HEK293 (cell line): Measurements from ENCODE around the gene VWA5B1.

ENCODE experiments used
- CTCF ChIA-PET: fragments of 350-600 bp; formaldehyde crosslinking; extraction: SDS; loops from one replicate; lab custom pipeline; 2021; ENCODE audit warnings: antibody characterized with exemption; lab: Yijun Ruan, JAX
- POLR2A ChIA-PET: fragments of 300-600 bp; formaldehyde crosslinking; extraction: SDS; loops from one replicate; lab custom pipeline; 2020; ENCODE audit warnings: antibody characterized with exemption, inconsistent platforms; lab: Yijun Ruan, JAX
- H3K27ac ChIP-seq: fragments of 200-500 bp; sonication (Bioruptor generic); 2 replicates; pipeline ENCODE4 v1.5.1; 2014; ENCODE audit warnings: low read depth, low read length, control low read depth, inconsistent platforms; ENCODE audit errors: extremely low read depth
- H3K36me3 ChIP-seq, 2 experiments: fragments of 200-500 bp in 1 of 2; sonication (Bioruptor generic) in 1 of 2; 1 replicate in 1 of 2; 2 replicates in 1 of 2; pipeline ENCODE4 v1.5.1; 2014 to 2017; ENCODE audit warnings: inconsistent platforms in 2 of 2, low read length in 2 of 2; ENCODE audit not compliant: control insufficient read depth in 2 of 2, insufficient read depth in 1 of 2
- H3K4me1 ChIP-seq: fragments of 200-500 bp; sonication (Bioruptor generic); 2 replicates; pipeline ENCODE4 v1.5.1; 2014; ENCODE audit warnings: mild to moderate bottlenecking, low read length, inconsistent platforms; ENCODE audit not compliant: control insufficient read depth, insufficient read depth
- H3K4me3 ChIP-seq: 2 replicates; pipeline ENCODE4 v1.5.1; 2011; ENCODE audit warnings: low read depth, mild to moderate bottlenecking, control low read depth, low read length, moderate library complexity
- H3K9me3 ChIP-seq: fragments of 200-500 bp; sonication (Bioruptor generic); 2 replicates; pipeline ENCODE4 v1.5.1; 2014; ENCODE audit warnings: low read depth, low read length, inconsistent platforms; ENCODE audit not compliant: control insufficient read depth, insufficient read depth
- BCL11A ChIP-seq: fragments of 450-650 bp; formaldehyde crosslinking; IDR thresholded peaks from 2 replicates; pipeline ENCODE4 v1.5.1; 2016; ENCODE audit warnings: low read depth, missing biosample characterization, missing genetic modification characterization
- BCL11B ChIP-seq: fragments of 450-650 bp; formaldehyde crosslinking; IDR thresholded peaks from 2 replicates; pipeline ENCODE4 v1.5.1; 2016; ENCODE audit warnings: low read depth, missing biosample characterization, missing genetic modification characterization
- MEIS1 ChIP-seq: sonication (generic); formaldehyde crosslinking; IDR thresholded peaks from 2 replicates; pipeline ENCODE4 v1.8.1; 2022; ENCODE audit warnings: missing genetic modification reagents, mild to moderate bottlenecking, borderline replicate concordance
- SP3 ChIP-seq: fragments of 450-650 bp; formaldehyde crosslinking; IDR thresholded peaks from 2 replicates; pipeline ENCODE4 v1.5.1; 2016; ENCODE audit warnings: missing biosample characterization, missing genetic modification characterization
- ZNF214 ChIP-seq: fragments of 450-650 bp; formaldehyde crosslinking; IDR thresholded peaks from 2 replicates; pipeline ENCODE4 v1.5.1; 2017; ENCODE audit warnings: missing biosample characterization, mild to moderate bottlenecking, missing genetic modification characterization, borderline replicate concordance
- ZNF274 ChIP-seq, 2 experiments: fragments of 200-500 bp in 1 of 2; fragments of 450-650 bp in 1 of 2; sonication (Bioruptor generic) in 1 of 2; formaldehyde crosslinking in 1 of 2; IDR thresholded peaks; 2 replicates each; pipeline versions ENCODE4 v1.5.1 to v1.6.1; 2014 to 2016; ENCODE audit warnings: borderline replicate concordance in 1 of 2, inconsistent platforms in 1 of 2, low read length in 1 of 2, missing biosample characterization in 1 of 2, missing genetic modification characterization in 1 of 2
- ZNF292 ChIP-seq: fragments of 450-650 bp; formaldehyde crosslinking; IDR thresholded peaks from 2 replicates; pipeline ENCODE4 v1.5.1; 2016; ENCODE audit warnings: low read depth, missing biosample characterization, missing genetic modification characterization, borderline replicate concordance
- ZNF335 ChIP-seq: fragments of 450-650 bp; formaldehyde crosslinking; conservative IDR thresholded peaks from 2 replicates; pipeline ENCODE4 v1.5.1; 2016; ENCODE audit warnings: missing biosample characterization, missing genetic modification characterization
- ZNF423 ChIP-seq: fragments of 450-650 bp; formaldehyde crosslinking; IDR thresholded peaks from 2 replicates; pipeline ENCODE4 v1.5.1; 2016; ENCODE audit warnings: missing biosample characterization, missing genetic modification characterization
- ZNF433 ChIP-seq: fragments of 450-650 bp; formaldehyde crosslinking; IDR thresholded peaks from 2 replicates; pipeline ENCODE4 v1.5.1; 2016; ENCODE audit warnings: missing biosample characterization, missing genetic modification characterization, low read depth
- ZNF514 ChIP-seq: fragments of 450-650 bp; formaldehyde crosslinking; IDR thresholded peaks from 2 replicates; pipeline ENCODE4 v1.5.1; 2016; ENCODE audit warnings: missing biosample characterization, missing genetic modification characterization
- ZNF660 ChIP-seq: fragments of 450-650 bp; IDR thresholded peaks from 2 replicates; pipeline ENCODE4 v1.5.1; 2018; ENCODE audit warnings: missing biosample characterization, mild to moderate bottlenecking, missing genetic modification characterization
- ZNF664 ChIP-seq: fragments of 450-650 bp; formaldehyde crosslinking; IDR thresholded peaks from 2 replicates; pipeline ENCODE4 v1.5.1; 2016; ENCODE audit warnings: missing biosample characterization, missing genetic modification characterization
- ZSCAN23 ChIP-seq: fragments of 450-650 bp; formaldehyde crosslinking; IDR thresholded peaks from 2 replicates; pipeline ENCODE4 v1.5.1; 2016; ENCODE audit warnings: missing biosample characterization, missing genetic modification characterization
- TF ChIP-seq, protein P1 (sequence below): fragments of 450-650 bp; formaldehyde crosslinking; IDR thresholded peaks from 2 replicates; pipeline ENCODE4 v1.5.1; 2016; ENCODE audit warnings: missing biosample characterization, missing genetic modification characterization
- TF ChIP-seq, protein P2 (sequence below): fragments of 450-650 bp; formaldehyde crosslinking; IDR thresholded peaks from 2 replicates; pipeline ENCODE4 v1.5.1; 2016; ENCODE audit warnings: missing biosample characterization, missing genetic modification characterization, borderline replicate concordance
- TF ChIP-seq, protein P3 (sequence below): sonication (generic); formaldehyde crosslinking; IDR thresholded peaks from 2 replicates; pipeline ENCODE4 v1.8.1; 2022; ENCODE audit warnings: mild to moderate bottlenecking, moderate library complexity, missing genetic modification reagents
- TF ChIP-seq, protein P4 (sequence below): IDR thresholded peaks from 2 replicates; pipeline ENCODE4 v1.6.1; 2011; ENCODE audit warnings: mild to moderate bottlenecking, low read depth, low read length, borderline replicate concordance
- TF ChIP-seq, protein P5 (sequence below): fragments of 450-650 bp; formaldehyde crosslinking; IDR thresholded peaks from 2 replicates; pipeline ENCODE4 v1.5.1; 2016; ENCODE audit warnings: missing biosample characterization, missing genetic modification characterization
- TF ChIP-seq, protein P6 (sequence below): fragments of 450-650 bp; formaldehyde crosslinking; IDR thresholded peaks from 2 replicates; pipeline ENCODE4 v1.5.1; 2016; ENCODE audit warnings: missing biosample characterization, missing genetic modification characterization
- TF ChIP-seq, protein P7 (sequence below): fragments of 450-650 bp; formaldehyde crosslinking; IDR thresholded peaks from 2 replicates; pipeline ENCODE4 v1.5.1; 2017; ENCODE audit warnings: missing biosample characterization, missing genetic modification characterization

Gene VWA5B1

DNA sequence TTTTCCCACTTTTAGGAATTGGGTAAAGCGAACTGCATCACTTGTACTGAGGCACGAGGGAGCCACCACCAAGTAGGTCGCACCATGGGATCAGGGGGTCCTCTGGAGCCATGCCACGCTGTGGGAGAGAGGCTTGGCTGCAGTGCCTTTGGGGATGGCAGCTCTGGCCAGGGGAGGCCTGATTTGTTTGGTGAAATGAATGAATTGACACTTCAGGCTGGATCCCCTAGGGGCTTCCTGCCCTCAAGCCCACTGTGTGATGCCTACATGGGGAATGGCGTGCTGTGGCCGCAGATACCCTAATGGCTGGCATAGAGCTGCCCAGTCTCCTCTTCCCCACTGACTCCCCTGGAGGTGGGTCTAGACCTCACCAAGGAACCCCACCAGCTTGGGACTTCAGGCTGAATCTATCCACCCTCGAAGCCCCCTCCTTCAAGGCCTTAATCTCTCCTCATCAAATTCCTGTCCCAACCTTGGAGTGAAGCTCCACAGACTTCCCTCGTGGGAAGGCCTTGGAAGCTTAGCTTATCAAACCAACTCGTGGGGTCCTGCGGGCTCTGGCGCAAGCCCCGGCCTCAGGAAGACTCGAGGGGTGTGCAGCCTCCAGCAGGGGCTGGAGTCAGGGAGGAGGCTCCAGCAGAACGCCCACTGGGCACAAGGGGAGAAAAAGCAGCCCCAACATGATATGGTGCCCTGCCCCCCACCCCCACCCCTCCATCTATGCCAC lies 64.6 kb downstream of the VWA5B1 start:
- no peaks in the 10 kb centered on the region for H3K9me3 ChIP-seq
- ChIA-PET POLR2A (no interaction called here), CTCF (interaction anchor here (0.8 to 2.9 kb wide), 2 partner anchors 76 to 138 kb away, joined by 3 to 9 read pairs; no protein-coding TSS in a partner anchor)
- H3K27ac ChIP-seq = no peak overlapping the region
- TF ChIP-seq ZNF423 (tag by site-specific recombination) (no peak), MEIS1 (no peak), BCL11B (tag by site-specific recombination) (no peak), ZNF433 (tag by site-specific recombination) (no peak), BCL11A (no peak), ZNF660 (tag by site-specific recombination) (no peak), ZNF664 (tag by site-specific recombination) (no peak), ZNF335 (tag by site-specific recombination) (no peak)
- TF ChIP-seq, protein P1, sequence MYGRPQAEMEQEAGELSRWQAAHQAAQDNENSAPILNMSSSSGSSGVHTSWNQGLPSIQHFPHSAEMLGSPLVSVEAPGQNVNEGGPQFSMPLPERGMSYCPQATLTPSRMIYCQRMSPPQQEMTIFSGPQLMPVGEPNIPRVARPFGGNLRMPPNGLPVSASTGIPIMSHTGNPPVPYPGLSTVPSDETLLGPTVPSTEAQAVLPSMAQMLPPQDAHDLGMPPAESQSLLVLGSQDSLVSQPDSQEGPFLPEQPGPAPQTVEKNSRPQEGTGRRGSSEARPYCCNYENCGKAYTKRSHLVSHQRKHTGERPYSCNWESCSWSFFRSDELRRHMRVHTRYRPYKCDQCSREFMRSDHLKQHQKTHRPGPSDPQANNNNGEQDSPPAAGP (tag by site-specific recombination) = no peak
- TF ChIP-seq, protein P2, sequence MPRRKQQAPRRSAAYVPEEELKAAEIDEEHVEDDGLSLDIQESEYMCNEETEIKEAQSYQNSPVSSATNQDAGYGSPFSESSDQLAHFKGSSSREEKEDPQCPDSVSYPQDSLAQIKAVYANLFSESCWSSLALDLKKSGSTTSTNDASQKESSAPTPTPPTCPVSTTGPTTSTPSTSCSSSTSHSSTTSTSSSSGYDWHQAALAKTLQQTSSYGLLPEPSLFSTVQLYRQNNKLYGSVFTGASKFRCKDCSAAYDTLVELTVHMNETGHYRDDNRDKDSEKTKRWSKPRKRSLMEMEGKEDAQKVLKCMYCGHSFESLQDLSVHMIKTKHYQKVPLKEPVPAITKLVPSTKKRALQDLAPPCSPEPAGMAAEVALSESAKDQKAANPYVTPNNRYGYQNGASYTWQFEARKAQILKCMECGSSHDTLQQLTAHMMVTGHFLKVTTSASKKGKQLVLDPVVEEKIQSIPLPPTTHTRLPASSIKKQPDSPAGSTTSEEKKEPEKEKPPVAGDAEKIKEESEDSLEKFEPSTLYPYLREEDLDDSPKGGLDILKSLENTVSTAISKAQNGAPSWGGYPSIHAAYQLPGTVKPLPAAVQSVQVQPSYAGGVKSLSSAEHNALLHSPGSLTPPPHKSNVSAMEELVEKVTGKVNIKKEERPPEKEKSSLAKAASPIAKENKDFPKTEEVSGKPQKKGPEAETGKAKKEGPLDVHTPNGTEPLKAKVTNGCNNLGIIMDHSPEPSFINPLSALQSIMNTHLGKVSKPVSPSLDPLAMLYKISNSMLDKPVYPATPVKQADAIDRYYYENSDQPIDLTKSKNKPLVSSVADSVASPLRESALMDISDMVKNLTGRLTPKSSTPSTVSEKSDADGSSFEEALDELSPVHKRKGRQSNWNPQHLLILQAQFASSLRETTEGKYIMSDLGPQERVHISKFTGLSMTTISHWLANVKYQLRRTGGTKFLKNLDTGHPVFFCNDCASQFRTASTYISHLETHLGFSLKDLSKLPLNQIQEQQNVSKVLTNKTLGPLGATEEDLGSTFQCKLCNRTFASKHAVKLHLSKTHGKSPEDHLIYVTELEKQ (tag by site-specific recombination) = no peak
- TF ChIP-seq, protein P3, sequence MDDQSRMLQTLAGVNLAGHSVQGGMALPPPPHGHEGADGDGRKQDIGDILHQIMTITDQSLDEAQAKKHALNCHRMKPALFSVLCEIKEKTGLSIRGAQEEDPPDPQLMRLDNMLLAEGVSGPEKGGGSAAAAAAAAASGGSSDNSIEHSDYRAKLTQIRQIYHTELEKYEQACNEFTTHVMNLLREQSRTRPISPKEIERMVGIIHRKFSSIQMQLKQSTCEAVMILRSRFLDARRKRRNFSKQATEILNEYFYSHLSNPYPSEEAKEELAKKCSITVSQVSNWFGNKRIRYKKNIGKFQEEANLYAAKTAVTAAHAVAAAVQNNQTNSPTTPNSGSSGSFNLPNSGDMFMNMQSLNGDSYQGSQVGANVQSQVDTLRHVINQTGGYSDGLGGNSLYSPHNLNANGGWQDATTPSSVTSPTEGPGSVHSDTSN = no peak
- TF ChIP-seq, protein P4, sequence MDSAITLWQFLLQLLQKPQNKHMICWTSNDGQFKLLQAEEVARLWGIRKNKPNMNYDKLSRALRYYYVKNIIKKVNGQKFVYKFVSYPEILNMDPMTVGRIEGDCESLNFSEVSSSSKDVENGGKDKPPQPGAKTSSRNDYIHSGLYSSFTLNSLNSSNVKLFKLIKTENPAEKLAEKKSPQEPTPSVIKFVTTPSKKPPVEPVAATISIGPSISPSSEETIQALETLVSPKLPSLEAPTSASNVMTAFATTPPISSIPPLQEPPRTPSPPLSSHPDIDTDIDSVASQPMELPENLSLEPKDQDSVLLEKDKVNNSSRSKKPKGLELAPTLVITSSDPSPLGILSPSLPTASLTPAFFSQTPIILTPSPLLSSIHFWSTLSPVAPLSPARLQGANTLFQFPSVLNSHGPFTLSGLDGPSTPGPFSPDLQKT = no peak
- TF ChIP-seq, protein P5, sequence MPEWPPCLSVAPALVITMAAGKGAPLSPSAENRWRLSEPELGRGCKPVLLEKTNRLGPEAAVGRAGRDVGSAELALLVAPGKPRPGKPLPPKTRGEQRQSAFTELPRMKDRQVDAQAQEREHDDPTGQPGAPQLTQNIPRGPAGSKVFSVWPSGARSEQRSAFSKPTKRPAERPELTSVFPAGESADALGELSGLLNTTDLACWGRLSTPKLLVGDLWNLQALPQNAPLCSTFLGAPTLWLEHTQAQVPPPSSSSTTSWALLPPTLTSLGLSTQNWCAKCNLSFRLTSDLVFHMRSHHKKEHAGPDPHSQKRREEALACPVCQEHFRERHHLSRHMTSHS (tag by site-specific recombination) = no peak
- no peaks in the 10 kb centered on the region for H3K36me3 ChIP-seq
- H3K4me3 ChIP-seq = no peak overlapping the region
- peaks cover 8% of the 10 kb centered on the region for H3K4me1 ChIP-seq

DNA sequence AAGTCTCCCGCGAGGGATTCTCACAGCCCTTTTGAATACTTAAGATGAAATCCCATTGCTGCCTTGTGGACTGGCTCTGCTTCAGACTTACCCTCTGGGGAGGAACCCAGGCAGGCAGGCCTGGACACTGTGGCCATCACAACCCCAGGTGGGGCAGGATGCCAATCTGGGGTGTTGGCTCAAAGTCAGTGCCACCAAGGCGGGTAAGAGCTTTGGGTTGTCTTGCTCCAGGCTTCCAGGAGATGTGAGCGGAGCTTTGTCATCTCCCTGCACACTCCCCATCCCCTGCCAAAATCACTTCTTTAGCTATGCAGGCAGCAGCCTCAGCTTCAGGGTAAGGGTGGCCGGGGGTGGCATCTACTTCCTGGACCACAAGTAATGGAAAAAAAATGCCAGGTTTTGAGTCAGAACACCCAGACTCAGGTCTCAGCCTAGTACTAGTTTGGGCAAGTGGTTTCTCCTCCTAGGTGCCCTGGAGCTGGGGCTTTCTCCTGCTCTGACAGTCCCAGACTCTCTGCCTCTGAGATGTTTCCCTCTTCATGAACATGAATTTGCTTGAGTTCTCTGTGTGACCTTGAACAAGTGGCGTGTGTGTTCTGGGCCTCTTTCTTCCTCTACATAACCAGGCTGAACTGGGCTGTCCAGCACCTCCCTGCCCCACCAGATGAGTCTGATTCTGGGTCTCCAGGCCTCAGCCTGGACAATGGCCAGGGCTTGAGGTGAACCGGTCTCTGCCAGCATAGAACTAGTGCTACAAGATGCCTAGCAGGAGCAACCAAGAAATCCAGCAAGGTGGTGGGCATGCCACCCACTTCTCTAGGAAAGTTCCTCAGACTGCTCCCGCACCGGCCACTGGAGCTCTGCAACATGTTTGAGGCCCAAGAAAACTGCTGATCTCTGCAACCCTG lies 65.4 kb downstream of the VWA5B1 start:
- Histone ChIP-seq H3K4me1 (peaks cover 8% of the 10 kb centered on the region), H3K27ac (no peak overlapping the region), H3K4me3 (no peak overlapping the region), H3K36me3 (no peaks in the 10 kb centered on the region), H3K9me3 (no peaks in the 10 kb centered on the region)
- ChIA-PET POLR2A (interaction anchor here (0.5 kb wide), 1 partner anchor 730 kb away, joined by 4 read pairs; no protein-coding TSS in a partner anchor), CTCF (interaction anchor here (0.7 to 2.9 kb wide), 3 partner anchors 75 to 143 kb away, joined by 3 to 9 read pairs (median 3); no protein-coding TSS in a partner anchor)
- TF ChIP-seq, protein P6, sequence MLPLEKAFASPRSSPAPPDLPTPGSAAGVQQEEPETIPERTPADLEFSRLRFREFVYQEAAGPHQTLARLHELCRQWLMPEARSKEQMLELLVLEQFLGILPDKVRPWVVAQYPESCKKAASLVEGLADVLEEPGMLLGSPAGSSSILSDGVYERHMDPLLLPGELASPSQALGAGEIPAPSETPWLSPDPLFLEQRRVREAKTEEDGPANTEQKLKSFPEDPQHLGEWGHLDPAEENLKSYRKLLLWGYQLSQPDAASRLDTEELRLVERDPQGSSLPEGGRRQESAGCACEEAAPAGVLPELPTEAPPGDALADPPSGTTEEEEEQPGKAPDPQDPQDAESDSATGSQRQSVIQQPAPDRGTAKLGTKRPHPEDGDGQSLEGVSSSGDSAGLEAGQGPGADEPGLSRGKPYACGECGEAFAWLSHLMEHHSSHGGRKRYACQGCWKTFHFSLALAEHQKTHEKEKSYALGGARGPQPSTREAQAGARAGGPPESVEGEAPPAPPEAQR (tag by site-specific recombination) = no peak
- TF ChIP-seq ZNF292 (tag by site-specific recombination) (no peak), ZNF514 (tag by site-specific recombination) (no peak), ZNF274 (IDR thresholded peaks at IDR 0.05; ENCODE audit: low read length) (no peak), ZNF274 (tag by site-specific recombination; IDR thresholded peaks at IDR 0.05; ENCODE audit: borderline replicate concordance) (no peak), ZNF433 (tag by site-specific recombination) (no peak), SP3 (tag by site-specific recombination) (no peak), ZNF214 (tag by site-specific recombination) (no peak), ZSCAN23 (tag by site-specific recombination) (no peak)
- TF ChIP-seq, protein P7, sequence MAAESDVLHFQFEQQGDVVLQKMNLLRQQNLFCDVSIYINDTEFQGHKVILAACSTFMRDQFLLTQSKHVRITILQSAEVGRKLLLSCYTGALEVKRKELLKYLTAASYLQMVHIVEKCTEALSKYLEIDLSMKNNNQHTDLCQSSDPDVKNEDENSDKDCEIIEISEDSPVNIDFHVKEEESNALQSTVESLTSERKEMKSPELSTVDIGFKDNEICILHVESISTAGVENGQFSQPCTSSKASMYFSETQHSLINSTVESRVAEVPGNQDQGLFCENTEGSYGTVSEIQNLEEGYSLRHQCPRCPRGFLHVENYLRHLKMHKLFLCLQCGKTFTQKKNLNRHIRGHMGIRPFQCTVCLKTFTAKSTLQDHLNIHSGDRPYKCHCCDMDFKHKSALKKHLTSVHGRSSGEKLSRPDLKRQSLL (tag by site-specific recombination) = no peak
